Heart right ventricle (tissue), 16 donors: ENCODE data around the gene ZSCAN20. TPM values are rescaled to one million over a fixed set of nuclear protein-coding genes. Genes with fewer than 3 reads are reported as not detected.
A peak's percentile ranks its signal among the peaks of the same experiment; 100 is the strongest.

ENCODE experiments used
- ATAC-seq, 8 donors: fragments of 200-7000 bp; cut with Tn5 transposase; one replicate each; pipeline ENCODE4 v1.9.1; 2020; ENCODE audit warnings: mild to moderate bottlenecking in 8 of 8, moderate library complexity in 8 of 8, moderate number of reproducible peaks in 1 of 8
- DNase-seq, 2 donors: peaks; one replicate each; pipeline ENCODE4 v3.0.0-alpha.2; 2020
- H3K27ac ChIP-seq, 10 donors: fragments of 200-600 bp; sonication (generic) in 2 of 10; one replicate each; pipeline versions ENCODE4 v1.5.0 to v1.8.0; 2020 to 2022; ENCODE audit warnings: mild to moderate bottlenecking in 3 of 10
- H3K27me3 ChIP-seq, 7 donors: fragments of 200-600 bp; one replicate each; pipeline ENCODE4 v1.8.0; 2021 to 2022; ENCODE audit warnings: mild to moderate bottlenecking in 2 of 7
- H3K36me3 ChIP-seq, 9 donors: fragments of 200-600 bp; sonication (generic) in 1 of 9; one replicate each; pipeline versions ENCODE4 v1.5.0 to v1.8.0; 2020 to 2022; ENCODE audit warnings: mild to moderate bottlenecking in 2 of 9
- H3K4me1 ChIP-seq, 9 donors: fragments of 200-600 bp; sonication (generic) in 1 of 9; one replicate each; pipeline versions ENCODE4 v1.5.0 to v1.8.0; 2020 to 2022; ENCODE audit warnings: mild to moderate bottlenecking in 4 of 9
- H3K4me3 ChIP-seq, 10 donors: fragments of 200-600 bp; sonication (generic) in 2 of 10; one replicate each; pipeline versions ENCODE4 v1.5.0 to v1.8.0; 2020 to 2022; ENCODE audit warnings: mild to moderate bottlenecking in 7 of 10, moderate library complexity in 2 of 10
- H3K9me3 ChIP-seq, 11 donors: fragments of 200-600 bp in 10 of 11; sonication (generic) in 2 of 11; one replicate each; pipeline versions ENCODE4 v1.5.0 to v1.8.0; 2013 to 2022; ENCODE audit warnings: mild to moderate bottlenecking in 2 of 11, control low read depth in 1 of 11, moderate library complexity in 1 of 11
- WGBS, 2 donors: extraction: QIAGEN DNeasy Blood & Tissue Kit; methylation state at CpG; one replicate each; pipeline ENCODE4 v1.1.7; 2013; ENCODE audit warnings: inconsistent platforms in 1 of 2; 5-methylcytosine and 5-hydroxymethylcytosine counted together
- intact Hi-C, 10 donors: fragments of 100-400 bp; cut with DNase I; formaldehyde crosslinking; loops; one replicate each; pipeline versions ENCODE4 v1.11.1 to v1.14.2; 2022
- polyA plus RNA-seq, 2 donors: library from polyadenylated mRNA; stranded (reverse); fragments of 200-250 nt; gene quantifications; one replicate each; pipeline ENCODE4 v1.2.3, GENCODE V29; 2013
- total RNA-seq, 10 donors: library from RNA; stranded (reverse); fragmentation: NEBNext Ultra II Directional in 3 of 10; extraction: Animal tissue kit (Norgen Biotek cat#: 25700) in 3 of 10; gene quantifications; one replicate each; pipeline versions ENCODE4 v1.2.1 to v1.2.4, GENCODE V29; 2021 to 2023
- TF ChIP-seq, protein P1 (sequence below), 9 donors: fragments of 200-600 bp; sonication (generic) in 2 of 9; IDR thresholded peaks; one replicate each; pipeline versions ENCODE4 v1.5.0 to v1.8.0; 2021 to 2022; ENCODE audit warnings: antibody characterized with exemption in 9 of 9, mild to moderate bottlenecking in 5 of 9, moderate library complexity in 1 of 9
- donor health status: Arrhythmogenic right ventricular cardiomyopathy.
- donor health status: ischemic (EF 13 %, LVEDD 7.1; RV severe dilation, severe dysfunction).
- donor health status: healthy with polysubstance abuse.
- donor health status: DM: no; HTN: yes; CAD: no.
- donor health status: DM: no; HTN: no; CAD: no.
- donor health status: ischemic (EF 25% LVEDD 6.9; RV normal size, moderate dysfunction).
- donor health status: ischemic (EF 25% LVEDD 5.7; RV mildly dilated, moderate dysfunction).
- donor health status: healthy.
- donor health status: DM: yes; HTN: yes; CAD: no.
- donor health status: Ischemic cardiomyopathy.
- donor health status: ischemic (EF 35%, LVEDD 5.7; RV mildly dilated, moderate dysfunction).
- donor health status: nonischemic (EF 11% LVEDD 7.7; RV severe dilation, severe dysfunction).
- donor health status: DM: yes; HTN: yes; CAD: no.
- donor health status: PGD.
- donor health status: ischemic (EF 29% LVEDD 5.4; RV normal size, mild dysfunction).
- donor health status: nonischemic (EF 23%, LVEDD 6.1; RV moderate dilation, normal function).

ZSCAN20 gene
- total and polyA plus RNA-seq, 12 donors = 0.83 to 9.3 (median 5.6) TPM

DNA sequence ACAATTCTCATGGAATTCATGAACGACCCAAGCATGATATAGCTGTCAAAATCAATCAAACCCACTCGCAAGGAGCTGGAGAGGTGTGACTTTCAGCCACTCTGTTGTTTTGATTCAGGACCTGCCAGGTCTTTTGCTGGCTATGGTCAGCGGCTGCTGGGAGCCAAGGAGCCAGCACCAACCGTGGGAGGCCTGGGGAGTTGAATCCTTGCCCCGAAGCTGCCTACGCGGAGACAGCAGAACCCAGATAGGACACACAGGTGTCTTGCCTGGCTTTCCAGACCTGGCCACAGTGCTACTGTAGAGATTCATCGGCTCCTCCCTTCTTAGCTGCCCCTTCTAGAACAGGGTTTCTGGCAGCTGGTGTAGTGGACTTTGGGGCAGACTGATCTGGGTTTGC, 42.7 kb downstream of the ZSCAN20 start:
- Histone ChIP-seq H3K27me3 (no peaks in the 10 kb centered on the region), H3K36me3 (no peaks in the 10 kb centered on the region), H3K27ac (peak overlapping the region in 6 of 10 donors; percentile 7 to 59 (median 41)), H3K9me3 (no peaks in the 10 kb centered on the region), H3K4me1 (peaks cover 0 to 14% (median 0%) of the 10 kb centered on the region in 9 donors), H3K4me3 (no peak overlapping the region)
- intact Hi-C loops = loop anchor here in 3 of 10 donors (5.0 to 10.0 kb wide), 2 partner anchors 97 to 100 kb away; no protein-coding TSS in a partner anchor
- TF ChIP-seq, protein P1, sequence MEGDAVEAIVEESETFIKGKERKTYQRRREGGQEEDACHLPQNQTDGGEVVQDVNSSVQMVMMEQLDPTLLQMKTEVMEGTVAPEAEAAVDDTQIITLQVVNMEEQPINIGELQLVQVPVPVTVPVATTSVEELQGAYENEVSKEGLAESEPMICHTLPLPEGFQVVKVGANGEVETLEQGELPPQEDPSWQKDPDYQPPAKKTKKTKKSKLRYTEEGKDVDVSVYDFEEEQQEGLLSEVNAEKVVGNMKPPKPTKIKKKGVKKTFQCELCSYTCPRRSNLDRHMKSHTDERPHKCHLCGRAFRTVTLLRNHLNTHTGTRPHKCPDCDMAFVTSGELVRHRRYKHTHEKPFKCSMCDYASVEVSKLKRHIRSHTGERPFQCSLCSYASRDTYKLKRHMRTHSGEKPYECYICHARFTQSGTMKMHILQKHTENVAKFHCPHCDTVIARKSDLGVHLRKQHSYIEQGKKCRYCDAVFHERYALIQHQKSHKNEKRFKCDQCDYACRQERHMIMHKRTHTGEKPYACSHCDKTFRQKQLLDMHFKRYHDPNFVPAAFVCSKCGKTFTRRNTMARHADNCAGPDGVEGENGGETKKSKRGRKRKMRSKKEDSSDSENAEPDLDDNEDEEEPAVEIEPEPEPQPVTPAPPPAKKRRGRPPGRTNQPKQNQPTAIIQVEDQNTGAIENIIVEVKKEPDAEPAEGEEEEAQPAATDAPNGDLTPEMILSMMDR (IDR thresholded peaks at IDR 0.05) = no peak
- ATAC-seq (peak in 6 of 8 donors; percentile 19 to 58 (median 40)), DNase-seq (no peak)
- WGBS, 2 donors = 50 to 65% methylated on average over 8 of the region's 8 CpGs

DNA sequence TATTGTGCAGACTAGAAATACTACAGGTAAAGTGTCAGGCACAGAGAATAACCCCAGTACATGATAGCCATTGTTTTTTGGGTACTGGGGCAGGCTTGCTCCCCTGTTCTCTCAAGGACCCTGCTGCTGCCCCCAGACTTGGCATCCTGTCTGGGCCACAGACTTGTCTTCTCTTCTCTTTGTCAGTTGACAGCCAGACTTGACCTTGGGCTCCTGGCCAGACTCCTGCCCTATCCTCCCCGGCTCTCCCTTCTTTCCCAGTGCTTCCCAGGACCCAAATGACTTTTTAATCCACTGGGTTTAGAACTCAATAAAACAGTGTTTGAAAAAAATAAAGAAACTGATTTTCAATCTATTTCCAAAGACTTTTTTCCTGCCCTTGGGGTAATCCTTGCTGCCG, 43.2 kb downstream of the ZSCAN20 start:
- H3K36me3 ChIP-seq = no peaks in the 10 kb centered on the region
- H3K9me3 ChIP-seq = no peaks in the 10 kb centered on the region
- no peaks in the 10 kb centered on the region for H3K27me3 ChIP-seq
- WGBS, 2 donors = 57 to 61% methylated on average over 2 of the region's 2 CpGs
- peaks cover 0 to 14% (median 0%) of the 10 kb centered on the region in 9 donors for H3K4me1 ChIP-seq
- intact Hi-C loops = loop anchor here in 3 of 10 donors (5.0 to 10.0 kb wide), 2 partner anchors 97 to 99 kb away; no protein-coding TSS in a partner anchor
- peak; percentile 44 to 54 for DNase-seq
- H3K4me3 ChIP-seq = no peak overlapping the region
- TF ChIP-seq, protein P1 (IDR thresholded peaks at IDR 0.05) = no peak
- ATAC-seq = peak; percentile 46 to 89 (median 76)
- H3K27ac ChIP-seq = peak overlapping the region in 6 of 10 donors; percentile 7 to 59 (median 41)

DNA sequence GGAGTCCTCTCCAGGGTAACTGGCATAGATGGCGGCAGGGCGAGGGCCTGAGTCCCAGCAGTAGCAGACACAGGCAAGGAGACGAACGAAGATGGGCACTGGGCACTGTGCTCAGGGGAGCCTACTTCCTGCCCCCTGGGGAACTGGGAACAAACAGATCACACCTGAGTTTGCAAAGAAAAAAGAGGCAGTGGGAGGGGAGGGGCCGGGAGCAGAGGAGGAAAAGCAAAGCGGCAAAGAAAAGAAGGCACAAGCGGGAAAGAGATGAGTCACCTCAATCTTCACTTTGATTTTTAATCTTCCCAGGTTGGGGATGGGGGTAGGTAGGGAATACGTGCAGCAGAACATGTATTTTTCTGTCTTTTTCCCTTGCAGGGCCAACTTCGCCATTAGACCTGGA, 44.0 kb downstream of the ZSCAN20 start:
- peaks cover 0 to 14% (median 0%) of the 10 kb centered on the region in 9 donors for H3K4me1 ChIP-seq
- H3K27ac ChIP-seq = no peak overlapping the region
- TF ChIP-seq, protein P1 (IDR thresholded peaks at IDR 0.05) = no peak
- no peak for ATAC-seq
- WGBS, 2 donors = 91% methylated on average over 9 of the region's 9 CpGs
- intact Hi-C loops = loop anchor here in 3 of 10 donors (5.0 to 10.0 kb wide), 2 partner anchors 96 to 98 kb away; no protein-coding TSS in a partner anchor
- H3K9me3 ChIP-seq = no peaks in the 10 kb centered on the region
- no peak overlapping the region for H3K4me3 ChIP-seq
- DNase-seq = no peak
- H3K27me3 ChIP-seq = no peaks in the 10 kb centered on the region
- H3K36me3 ChIP-seq = no peaks in the 10 kb centered on the region

DNA sequence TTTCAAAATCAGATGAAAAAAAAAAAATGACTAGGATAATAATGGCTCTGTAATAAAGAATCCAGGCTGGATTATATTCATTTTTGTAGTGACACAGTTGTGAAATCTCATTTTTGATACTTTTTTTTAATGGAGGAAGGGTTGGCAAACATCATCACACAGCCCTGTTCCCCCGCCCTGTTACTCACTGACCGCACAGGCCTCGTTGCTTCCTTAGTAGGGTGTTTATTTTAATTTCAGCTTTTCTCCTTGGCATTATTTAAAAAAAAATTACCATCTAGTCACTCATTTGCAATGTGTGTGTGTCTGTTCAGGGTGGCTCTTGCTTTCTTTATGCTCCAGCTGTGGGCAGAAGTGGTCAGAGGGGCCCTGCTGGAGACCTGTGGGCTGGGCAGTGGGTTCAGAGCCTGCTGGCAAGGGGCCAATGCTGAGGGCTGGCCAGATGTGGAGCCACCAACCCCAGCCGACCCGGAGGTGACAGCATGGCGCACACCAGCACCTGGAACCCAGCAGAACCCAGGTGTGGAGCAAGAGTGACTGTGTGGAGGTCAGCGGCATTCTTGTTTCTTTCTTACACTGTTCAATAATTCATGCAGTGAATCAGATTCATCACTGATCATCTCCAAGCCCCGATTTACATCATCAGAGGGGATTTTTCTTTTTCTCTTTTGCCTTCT, 44.6 kb downstream of the ZSCAN20 start:
- no peak overlapping the region for H3K4me3 ChIP-seq
- WGBS, 2 donors = 80 to 92% methylated on average over 8 of the region's 8 CpGs

More for the DNA sequence above, 44.6 kb downstream of the ZSCAN20 start:
- no peak for DNase-seq
- H3K4me1 ChIP-seq = peaks cover 0 to 14% (median 0%) of the 10 kb centered on the region in 9 donors
- intact Hi-C loops = loop anchor here in 3 of 10 donors (5.0 to 10.0 kb wide), 2 partner anchors 95 to 98 kb away; no protein-coding TSS in a partner anchor
- no peaks in the 10 kb centered on the region for H3K9me3 ChIP-seq
- H3K36me3 ChIP-seq = no peaks in the 10 kb centered on the region
- TF ChIP-seq, protein P1 (IDR thresholded peaks at IDR 0.05) = no peak
- ATAC-seq = no peak
- H3K27me3 ChIP-seq = no peaks in the 10 kb centered on the region
- no peak overlapping the region for H3K27ac ChIP-seq
